HL-60/S4 treated with phorbol 12-myristate 13-acetate at 8.2 ng/mL for 4 days and 3 days (cell line): ENCODE results near the gene PPP4R3A.
"Not testable (repeated sequence)": the region's sequence is repeated elsewhere in the genome, so short reads cannot be mapped to it uniquely, and the experiment has no call there.

Source experiments
- in situ Hi-C: fragments of 300-500 bp; cut with MboI; formaldehyde crosslinking; loops from 2 replicates; pipeline ENCODE4 v1.15.0; 2022; ENCODE audit warnings: low sequenced_read_pairs

PPP4R3A gene

DNA sequence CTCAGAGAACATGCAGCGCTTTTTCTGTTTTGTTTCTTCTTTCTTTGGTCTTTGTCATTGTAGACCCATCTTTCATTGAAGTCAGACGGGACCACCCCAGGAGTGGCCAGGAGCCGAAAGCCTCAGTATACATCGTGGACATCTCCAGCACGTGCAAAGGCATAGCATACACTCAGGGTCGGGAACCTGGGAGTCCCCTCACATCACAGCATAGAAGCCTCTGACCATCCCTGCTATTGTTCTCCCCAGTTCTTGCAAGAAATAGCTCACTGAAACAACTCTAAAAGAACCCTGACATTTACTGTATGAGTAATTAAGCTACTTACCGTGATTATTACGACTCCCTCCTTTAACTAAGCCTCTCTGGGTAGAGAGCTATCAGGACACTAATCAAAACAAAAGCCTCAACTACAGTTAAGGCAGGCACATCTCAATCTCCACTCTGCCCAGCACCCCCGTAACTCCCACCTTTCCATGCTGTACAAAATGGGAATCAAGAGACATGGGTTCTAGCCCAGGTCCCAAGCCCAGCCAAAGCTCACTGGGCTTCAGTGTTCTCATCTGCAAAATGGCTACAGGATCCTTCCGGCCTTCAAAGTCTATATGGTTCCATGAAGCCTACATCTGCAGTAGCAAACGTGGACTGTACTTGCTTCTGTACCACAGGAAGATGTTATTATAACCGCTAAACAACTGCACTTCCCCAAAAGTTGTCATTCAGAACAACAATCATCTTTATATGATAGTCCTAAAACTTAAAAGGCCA, 99.2 kb downstream of the PPP4R3A start:
- in situ Hi-C loops, result no loop called here

DNA sequence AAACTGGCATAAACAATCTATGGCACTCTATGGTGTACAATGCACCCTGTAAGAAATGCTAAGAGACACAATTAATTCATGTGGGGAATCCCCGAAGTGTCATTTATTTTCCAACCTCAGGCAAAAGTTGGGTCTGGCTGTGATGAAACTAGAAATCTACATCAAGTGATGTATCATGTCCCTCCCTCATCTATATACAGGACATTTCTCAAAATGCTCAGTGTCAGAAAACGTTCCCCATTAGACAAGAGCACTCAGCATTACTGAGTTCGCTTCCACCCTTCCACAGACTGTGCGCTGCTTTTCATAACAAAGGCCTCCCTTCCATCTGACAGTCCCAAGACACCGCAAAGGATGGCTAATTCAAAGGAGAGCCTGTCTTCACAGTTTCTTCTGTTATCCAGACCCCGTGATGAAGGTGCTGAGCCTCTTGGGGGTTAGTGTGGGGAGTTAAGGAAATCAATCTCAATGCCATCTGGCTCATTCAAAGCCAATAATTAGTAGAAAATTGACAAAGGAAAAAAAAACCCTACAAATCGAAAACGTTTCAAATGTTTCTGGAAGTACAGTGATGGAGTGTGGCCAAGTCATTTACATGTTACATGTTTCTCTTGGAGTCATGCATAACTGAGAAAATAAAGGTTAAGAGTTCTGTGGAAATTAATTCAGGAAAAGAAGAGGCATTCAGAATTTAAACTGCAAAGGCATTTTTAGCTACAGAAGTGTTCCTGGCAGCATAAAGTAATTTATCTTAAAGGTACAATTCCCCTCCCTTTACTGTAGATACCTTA, 100.0 kb downstream of the PPP4R3A start:
- in situ Hi-C loops, result no loop called here

DNA sequence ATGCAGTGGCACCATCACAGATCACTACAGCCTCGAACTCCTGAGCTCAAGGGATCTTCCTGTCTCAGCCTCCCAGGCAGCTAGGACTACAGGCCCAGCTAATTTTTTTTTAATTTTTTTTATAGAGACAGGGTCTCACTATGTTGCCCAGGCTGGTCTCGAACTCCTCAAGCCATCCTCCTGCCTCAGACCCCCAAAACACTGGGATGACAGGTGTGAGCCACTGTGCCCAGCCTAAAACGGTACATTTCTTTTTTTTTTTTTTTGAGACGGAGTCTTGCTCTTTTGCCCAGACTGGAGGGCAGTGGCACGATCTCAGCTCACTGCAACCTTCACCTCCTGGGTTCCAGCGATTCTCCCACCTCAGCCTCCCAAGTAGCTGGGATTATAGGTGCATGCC, 100.9 kb downstream of the PPP4R3A start:
- in situ Hi-C loops, result not testable (repeated sequence)
